K562 (cell line): ENCODE data around the gene GULP1. TPM values are rescaled to one million over a fixed set of nuclear protein-coding genes. Genes with fewer than 3 reads are reported as not detected.

Experiments used
- ADNP ChIP-seq: fragments of 200-800 bp; sonication (Bioruptor generic); IDR thresholded peaks from 2 replicates; pipeline ENCODE4 v1.6.1; 2016; ENCODE audit warnings: missing genetic modification characterization, missing compliant biosample characterization
- AFF1 ChIP-seq, 2 experiments: fragments of 450-650 bp; IDR thresholded peaks; 2 replicates each; pipeline ENCODE4 v1.6.1; 2018; ENCODE audit warnings: mild to moderate bottlenecking in 2 of 2, low read depth in 1 of 2; ENCODE audit not compliant: partially characterized antibody in 2 of 2
- BACH1 ChIP-seq: fragments of 200-800 bp; sonication (Bioruptor generic); IDR thresholded peaks from 2 replicates; pipeline ENCODE4 v1.6.1; 2016; ENCODE audit warnings: missing genetic modification characterization, missing compliant biosample characterization
- BCL6 ChIP-seq: fragments of 250-450 bp; sonication (Bioruptor Pico); IDR thresholded peaks from 2 replicates; pipeline ENCODE4 v1.4.0; 2020
- BDP1 ChIP-seq: IDR thresholded peaks from 3 replicates; pipeline ENCODE4 v1.6.1; 2011; ENCODE audit not compliant: insufficient read length, insufficient read depth
- CBFA2T2 ChIP-seq: fragments of 450-650 bp; conservative IDR thresholded peaks from 2 replicates; pipeline ENCODE4 v1.6.1; 2017; ENCODE audit warnings: mild to moderate bottlenecking
- CBFA2T3 ChIP-seq: fragments of 450-650 bp; IDR thresholded peaks from 2 replicates; pipeline ENCODE4 v1.6.1; 2017
- E2F4 ChIP-seq: sonication (generic); formaldehyde crosslinking; IDR thresholded peaks from 2 replicates; pipeline ENCODE4 v1.8.0; 2022; ENCODE audit warnings: mild to moderate bottlenecking, low read depth, missing genetic modification reagents
- FOXJ2 ChIP-seq: fragments of 200-800 bp; sonication (Bioruptor generic); IDR thresholded peaks from 2 replicates; pipeline ENCODE4 v1.6.1; 2016; ENCODE audit warnings: missing genetic modification characterization, missing compliant biosample characterization
- NELFE ChIP-seq: IDR thresholded peaks from 2 replicates; pipeline ENCODE4 v1.6.1; 2011; ENCODE audit warnings: mild to moderate bottlenecking; ENCODE audit not compliant: insufficient read depth, insufficient read length
- PRDM10 ChIP-seq: fragments of 450-650 bp; IDR thresholded peaks from 2 replicates; pipeline ENCODE4 v1.6.1; 2018; ENCODE audit not compliant: partially characterized antibody
- SAFB2 ChIP-seq: fragments of 200-400 bp; formaldehyde crosslinking; IDR thresholded peaks from 2 replicates; pipeline ENCODE4 v1.6.1; 2018; ENCODE audit warnings: borderline replicate concordance, low read length, low read depth, moderate library complexity; ENCODE audit not compliant: severe bottlenecking
- SIN3A ChIP-seq, 2 experiments: fragments of 150-350 bp in 1 of 2; IDR thresholded peaks; 2 replicates each; pipeline ENCODE4 v1.6.1; 2011 to 2016; ENCODE audit warnings: borderline replicate concordance in 2 of 2, low read depth in 2 of 2, low read length in 2 of 2, mild to moderate bottlenecking in 2 of 2, moderate library complexity in 2 of 2; ENCODE audit not compliant: control insufficient read depth in 1 of 2
- SMARCC2 ChIP-seq: fragments of 450-650 bp; IDR thresholded peaks from 2 replicates; pipeline ENCODE4 v1.6.1; 2017; ENCODE audit warnings: antibody characterized with exemption, moderate library complexity, mild to moderate bottlenecking, low read depth
- SMARCE1 ChIP-seq: fragments of 450-650 bp; IDR thresholded peaks from 2 replicates; pipeline ENCODE4 v1.7.1; 2016; ENCODE audit warnings: mild to moderate bottlenecking
- SP1 ChIP-seq: sonication (generic); formaldehyde crosslinking; IDR thresholded peaks from 2 replicates; pipeline ENCODE4 v1.8.1; 2022; ENCODE audit warnings: mild to moderate bottlenecking, missing genetic modification reagents
- TAL1 ChIP-seq: fragments of 450-650 bp; IDR thresholded peaks from 2 replicates; pipeline ENCODE4 v1.6.1; 2016; ENCODE audit warnings: mild to moderate bottlenecking
- TEAD4 ChIP-seq, 2 experiments: sonication (generic) in 1 of 2; formaldehyde crosslinking in 1 of 2; IDR thresholded peaks; 2 replicates each; pipeline versions ENCODE4 v1.6.1 to v1.8.0; 2012 to 2022; ENCODE audit warnings: borderline replicate concordance in 1 of 2, inconsistent platforms in 1 of 2, low read length in 1 of 2, mild to moderate bottlenecking in 1 of 2, missing genetic modification reagents in 1 of 2
- ZNF561 ChIP-seq: fragments of 450-650 bp; formaldehyde crosslinking; conservative IDR thresholded peaks from 2 replicates; pipeline ENCODE4 v1.4.0; 2020; ENCODE audit warnings: mild to moderate bottlenecking, moderate library complexity
- ZNF76 ChIP-seq: fragments of 250-450 bp; sonication (Bioruptor Pico); IDR thresholded peaks from 2 replicates; pipeline ENCODE4 v1.4.0; 2020; ENCODE audit warnings: mild to moderate bottlenecking, moderate library complexity, borderline replicate concordance
- polyA plus RNA-seq, 8 experiments: library from polyadenylated mRNA; depleted of rRNA in 4 of 8; stranded (reverse) in 5 of 8; unstranded in 3 of 8; fragments of >200 nt; fragmentation: Nextera tagmentation in 2 of 8; fragmentation: Illumina TruSeq in 1 of 8; extraction: Ambion mirVana in 2 of 8; extraction: Trizol in 1 of 8; gene quantifications; 2 replicates each; pipeline versions ENCODE4 v1.2.1 to v1.2.3, GENCODE V29; 2011 to 2014; ENCODE audit warnings: inconsistent platforms in 1 of 8, missing spikeins in 1 of 8
- total RNA-seq, 7 experiments: library from RNA; depleted of rRNA in 6 of 7; stranded (reverse); fragments of >200 nt in 6 of 7; fragmentation: Illumina TruSeq in 2 of 7; extraction: Trizol in 2 of 7; gene quantifications; 2 replicates each; pipeline versions ENCODE4 v1.2.1 to v1.2.3, GENCODE V29; 2011 to 2021; ENCODE audit warnings: low replicate concordance in 1 of 7

The GULP1 gene
- total and polyA plus RNA-seq, 9 of the 15 experiments (the other 6 are each of a cell fraction or from before 2014, with no cell fraction given) = 8.5 to 25.3 (median 19.5) TPM

GRCh38 chr2:188495969-188496431 is 204.3 kb downstream of the GULP1 start (continued):
- no peak for TF ChIP-seq PRDM10
- no peak for TF ChIP-seq SP1 (CRISPR knock-in tag)
- no peak for TF ChIP-seq E2F4 (CRISPR knock-in tag)
- peak; percentile 24; the same call in 1 of the 2 replicates for TF ChIP-seq TAL1
- TF ChIP-seq TEAD4 (IDR thresholded peaks at IDR 0.05; ENCODE audit: low read length) = peak; percentile 68; the same call in 1 of the 2 replicates
- no peak for TF ChIP-seq TEAD4 (CRISPR knock-in tag; IDR thresholded peaks at IDR 0.05; ENCODE audit: borderline replicate concordance)
- no peak for TF ChIP-seq NELFE
- TF ChIP-seq SMARCE1 = peak; percentile 66; the same call in 1 of the 2 replicates
- TF ChIP-seq SAFB2 = no peak
- TF ChIP-seq CBFA2T2 = 0 out of 2 replicates have a peak, but pooled peaks have one; percentile 29
- no peak for TF ChIP-seq BCL6
- 0 out of 2 replicates have a peak, but pooled peaks have one; percentile 38 for TF ChIP-seq SMARCC2
- no peak for TF ChIP-seq BDP1
- TF ChIP-seq FOXJ2 (tag) = no peak
- no peak for TF ChIP-seq SIN3A (IDR thresholded peaks at IDR 0.05; ENCODE audit: borderline replicate concordance in 2 of 2, control insufficient read depth in 1 of 2, low read depth in 2 of 2, low read length in 2 of 2)
- TF ChIP-seq CBFA2T3 = peak; percentile 51; the same call in 1 of the 2 replicates
- TF ChIP-seq BACH1 (tag) = no peak
- no peak for TF ChIP-seq ZNF76 (CRISPR knock-in tag)
- TF ChIP-seq ZNF561 (CRISPR knock-in tag) = no peak
- TF ChIP-seq AFF1 (IDR thresholded peaks at IDR 0.05; ENCODE audit: low read depth in 1 of 2, partially characterized antibody in 2 of 2) = no peak
- TF ChIP-seq ADNP = no peak
